Right ventricle myocardium inferior (tissue), 1 donor: ENCODE results near the gene MRC2. TPM values are rescaled to one million over a fixed set of nuclear protein-coding genes. Genes with fewer than 3 reads are reported as not detected.
A peak's percentile ranks its signal among the peaks of the same experiment; 100 is the strongest.

Experiments used
- ATAC-seq: fragments of 200-7000 bp; cut with Tn5 transposase; one replicate; pipeline ENCODE4 v1.9.1; 2020; ENCODE audit warnings: mild to moderate bottlenecking, moderate library complexity
- DNase-seq: peaks from one replicate; pipeline ENCODE4 v3.0.0; 2021; ENCODE audit errors: missing footprints
- intact Hi-C: fragments of 100-400 bp; cut with DNase I; formaldehyde crosslinking; loops from one replicate; pipeline ENCODE4 v1.11.0; 2022
- total RNA-seq: library from RNA; stranded (reverse); fragmentation: NEBNext Ultra II Directional; extraction: Animal tissue kit (Norgen Biotek cat#: 25700); gene quantifications from one replicate; pipeline ENCODE4 v1.2.1, GENCODE V29; 2021
- donor health status: DM: no; HTN: yes; CAD: no; lungs with severe emphysema.

The MRC2 gene
- total RNA-seq, 1 donor from 2014 or later: 33.8 TPM

DNA sequence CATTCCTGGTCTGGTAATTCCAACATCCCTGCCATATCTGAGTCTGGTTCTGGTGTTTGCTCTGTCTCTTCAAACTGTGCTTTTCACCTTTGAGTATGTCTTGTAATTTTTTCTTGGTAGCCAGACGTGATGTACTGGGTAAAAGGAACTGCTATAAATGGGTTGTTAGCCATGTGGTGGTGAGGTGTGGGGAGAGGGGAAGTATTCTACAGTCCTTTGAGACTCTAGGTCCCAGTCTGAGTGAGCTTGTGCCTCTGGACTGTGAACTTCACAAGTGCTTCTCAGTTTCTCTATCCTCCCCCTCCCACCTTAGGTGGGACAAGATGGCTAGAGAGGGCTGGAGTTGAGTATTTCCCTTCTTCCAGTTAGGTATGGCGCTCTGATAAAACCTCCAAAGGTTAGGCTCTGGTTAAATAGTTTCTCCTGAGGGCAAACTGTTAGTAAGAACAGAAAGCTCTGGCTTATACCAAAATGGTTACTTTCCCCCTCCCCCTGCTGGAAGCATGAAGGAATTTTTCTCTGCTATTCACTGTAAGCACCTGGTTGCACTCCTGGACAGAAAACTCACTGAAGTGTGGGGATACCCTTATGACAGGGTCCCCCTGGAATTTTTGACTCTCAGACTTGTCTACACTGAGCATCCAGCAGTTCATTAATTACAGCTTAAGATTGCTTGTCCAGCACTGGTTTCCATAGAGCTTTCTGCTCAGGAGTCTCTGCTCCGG is 92.8 kb downstream of the MRC2 start:
- intact Hi-C loops: no loop called here
- no peak for DNase-seq
- ATAC-seq: no peak

DNA sequence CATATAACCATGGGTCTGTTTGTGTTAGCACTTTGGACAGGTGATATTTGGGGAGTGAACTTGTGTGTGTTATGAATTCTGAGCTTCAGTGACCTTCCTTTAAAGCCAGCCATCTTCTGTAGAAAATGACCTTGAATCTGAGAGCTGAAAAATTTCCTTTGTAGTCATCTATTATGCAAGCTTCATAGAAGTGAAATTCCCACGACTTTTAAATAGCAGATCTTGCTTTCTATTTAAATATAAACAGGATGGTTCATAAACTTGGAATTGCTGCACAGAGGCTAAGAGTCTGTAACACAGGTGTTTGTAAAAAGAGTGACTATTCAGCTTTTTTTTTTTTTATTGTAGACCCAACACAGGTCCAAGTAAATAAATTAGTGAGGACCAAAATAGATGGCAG is 95.2 kb downstream of the MRC2 start:
- DNase-seq (no peak), ATAC-seq (no peak)
- intact Hi-C loops: no loop called here

DNA sequence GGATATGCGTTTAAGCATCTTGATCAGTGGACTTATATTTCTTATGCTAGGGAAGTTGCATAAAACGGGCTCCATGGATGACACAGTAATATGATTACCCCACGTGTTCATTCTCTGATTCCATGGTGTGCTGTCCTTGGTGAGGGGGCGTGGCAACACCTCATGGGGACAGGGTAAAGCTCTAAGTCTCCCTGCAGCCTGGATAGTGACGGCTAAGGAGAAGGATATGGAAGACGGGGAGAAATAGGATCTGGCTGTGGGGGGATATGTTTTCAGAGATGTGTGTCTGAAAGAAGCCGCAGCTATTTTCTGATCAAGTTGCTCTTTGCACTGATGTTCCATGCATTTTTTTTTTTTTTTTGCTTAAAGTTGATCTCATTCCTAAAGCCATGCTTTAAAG is 96.4 kb downstream of the MRC2 start:
- intact Hi-C loops: no loop called here
- ATAC-seq (no peak), DNase-seq (no peak)

DNA sequence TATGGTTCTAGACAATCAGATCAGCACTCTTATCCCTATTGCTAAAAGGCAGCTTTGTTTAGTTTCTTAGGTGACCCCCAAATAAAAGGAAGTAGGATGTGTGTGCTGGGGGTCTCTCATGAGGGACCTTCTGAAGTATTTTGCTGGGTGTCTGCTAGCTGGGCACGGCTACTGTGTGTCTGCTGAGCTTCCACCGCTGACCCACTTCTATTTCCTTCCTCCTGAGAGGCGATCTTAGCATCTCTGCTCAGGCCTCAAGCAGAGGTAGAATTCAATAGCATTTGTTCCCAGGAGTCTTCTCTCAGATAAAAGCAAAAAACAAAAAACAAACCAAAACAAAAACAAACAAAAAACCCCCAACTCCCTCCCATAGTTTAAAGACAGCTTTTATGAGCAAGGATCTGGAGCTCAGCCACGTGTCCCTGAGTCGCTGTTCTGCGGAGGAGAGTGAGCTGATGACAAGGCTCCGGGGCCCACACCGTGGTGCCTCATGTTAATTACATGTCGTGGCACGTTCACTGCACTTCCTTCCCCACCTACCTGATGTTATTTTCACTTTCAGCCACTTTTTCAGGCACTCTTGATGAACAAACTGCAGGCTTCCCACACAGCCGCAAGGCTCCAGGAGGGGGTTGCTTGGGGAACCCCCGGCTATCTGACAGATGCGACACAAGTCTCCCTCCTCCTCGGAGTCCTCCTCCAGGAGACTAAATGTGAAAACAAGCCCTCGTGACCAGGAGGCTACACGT is 97.1 kb downstream of the MRC2 start:
- intact Hi-C loops: no loop called here
- ATAC-seq (no peak), DNase-seq (no peak)

DNA sequence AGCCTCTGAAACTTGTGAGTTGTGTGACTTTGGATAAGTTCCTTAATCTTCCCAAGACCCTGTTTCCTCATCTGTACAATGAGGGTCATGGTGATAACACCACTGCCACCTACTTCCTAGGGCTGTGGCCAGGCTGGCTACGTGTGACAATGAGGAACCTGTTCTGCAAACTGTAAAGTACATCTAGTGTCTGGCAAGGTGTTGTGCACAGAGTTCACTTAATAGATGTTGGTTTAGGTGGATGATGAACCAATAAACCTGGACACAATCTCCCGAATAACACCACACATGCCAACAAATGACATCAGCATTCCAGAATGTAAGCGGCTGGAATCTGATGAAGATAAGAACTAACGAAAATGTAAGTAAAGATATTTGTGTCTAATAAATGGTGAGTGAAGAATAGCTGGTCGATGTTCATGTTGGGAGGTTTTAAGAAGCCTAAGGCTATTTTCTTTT is 98.3 kb downstream of the MRC2 start:
- DNase-seq (no peak), ATAC-seq (no peak)
- intact Hi-C loops: loop anchor here (2.0 kb wide), 1 partner anchor 21 kb away; no protein-coding TSS in a partner anchor

DNA sequence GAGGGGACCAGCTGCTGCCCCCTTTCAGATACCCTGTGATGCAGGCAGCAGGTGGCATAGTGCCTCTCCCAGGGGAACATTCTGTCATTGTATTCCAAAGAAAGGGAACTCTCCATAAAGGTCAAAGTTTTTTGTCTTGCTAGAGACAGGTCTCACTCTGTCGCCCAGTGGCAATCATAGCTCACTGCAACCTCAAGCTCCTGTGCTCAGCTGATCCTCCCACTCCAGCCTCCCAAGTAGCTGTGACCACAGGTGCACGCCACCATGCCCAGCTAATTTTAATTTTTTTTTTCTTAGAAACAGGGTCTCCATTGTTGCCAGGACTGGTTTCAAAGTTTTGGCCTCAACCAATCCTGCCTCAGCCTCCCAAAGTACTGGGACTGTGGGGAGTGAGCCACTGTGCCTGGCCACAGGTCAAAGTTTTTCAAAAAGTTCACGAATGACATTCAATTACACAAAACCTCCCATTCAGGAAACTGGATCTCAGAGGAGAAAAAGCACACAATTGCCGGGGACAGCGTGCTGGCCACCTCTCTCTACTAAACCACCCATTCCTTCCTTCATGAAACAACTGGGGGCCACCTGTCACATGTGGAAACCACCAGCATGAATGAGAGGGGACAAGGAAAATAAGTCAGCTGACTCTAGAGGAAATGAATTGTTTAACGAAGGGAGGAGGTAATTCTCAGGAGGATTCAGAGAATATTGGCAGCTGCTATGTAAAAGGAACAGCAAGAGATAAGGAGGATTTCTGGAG is 100.6 kb downstream of the MRC2 start:
- intact Hi-C loops: loop anchor here (2.0 kb wide), 1 partner anchor 23 kb away; no protein-coding TSS in a partner anchor
- DNase-seq (no peak), ATAC-seq (no peak)

DNA sequence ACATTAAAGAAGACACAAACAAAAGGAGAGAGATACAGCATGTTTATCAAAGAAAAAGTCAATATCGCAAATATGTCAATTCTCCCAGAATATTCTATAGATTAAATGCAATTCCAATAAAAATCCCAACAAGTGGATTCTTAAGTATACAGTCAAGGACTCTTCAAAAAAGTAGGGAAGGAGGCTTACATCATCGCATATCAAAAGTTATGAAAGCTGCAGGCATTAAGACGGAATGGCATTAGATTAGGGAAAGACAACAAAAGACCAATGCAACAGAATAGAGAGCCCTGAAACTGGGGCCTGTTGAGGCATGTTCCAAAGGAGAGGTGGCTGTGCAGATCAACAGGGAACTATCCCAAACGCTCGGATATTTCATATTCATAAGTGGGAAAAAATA is 104.7 kb downstream of the MRC2 start:
- ATAC-seq (no peak), DNase-seq (no peak)
- intact Hi-C loops: no loop called here

DNA sequence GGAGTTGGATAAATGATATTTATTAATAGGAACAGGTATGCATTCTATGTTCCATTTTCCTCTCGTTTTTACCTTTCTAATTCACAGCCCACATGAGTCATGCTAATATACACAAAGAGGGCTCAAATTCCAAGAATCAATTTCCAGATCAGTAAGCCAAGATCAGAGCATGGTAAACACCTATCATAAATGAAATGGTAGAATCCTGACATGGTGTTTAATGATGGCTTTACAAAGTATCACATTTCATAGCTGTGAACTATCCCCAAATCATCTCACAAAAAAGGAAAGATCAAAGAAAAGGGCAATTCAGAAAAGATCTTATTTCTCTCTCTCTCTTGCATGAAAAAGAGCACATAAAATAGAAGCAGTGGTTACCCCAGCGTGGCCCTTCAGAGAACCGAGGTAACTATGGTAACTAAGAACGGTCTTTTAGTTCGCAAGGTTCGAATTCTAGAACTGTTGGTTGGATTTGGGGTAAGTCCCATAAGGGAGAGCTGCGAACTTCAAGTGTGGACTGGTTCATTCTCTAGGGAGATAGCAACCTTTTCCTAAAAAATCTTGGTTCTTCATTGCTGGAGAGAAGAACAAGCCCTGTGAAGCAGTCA is 107.7 kb downstream of the MRC2 start:
- intact Hi-C loops: no loop called here
- DNase-seq (no peak), ATAC-seq (no peak)

DNA sequence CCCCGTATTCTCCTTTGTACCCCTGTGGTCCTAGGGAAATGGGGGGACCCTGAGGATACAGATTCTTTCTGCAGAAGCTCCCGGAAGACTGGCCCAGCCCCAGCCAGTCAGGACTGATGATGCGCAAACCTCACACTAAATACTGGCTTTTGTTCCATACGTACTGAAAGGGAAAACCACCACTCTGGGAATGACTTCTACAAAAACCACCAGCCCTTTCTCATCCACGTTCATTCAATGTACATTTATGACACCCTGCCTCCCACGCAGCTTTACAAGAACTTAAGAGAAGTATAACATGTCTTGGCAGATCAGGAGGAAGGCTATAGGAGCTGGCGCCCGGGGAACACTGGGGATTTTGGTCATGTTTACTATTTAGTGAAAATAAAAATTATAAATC is 110.0 kb downstream of the MRC2 start:
- DNase-seq: no peak
- no peak for ATAC-seq
- intact Hi-C loops: no loop called here

DNA sequence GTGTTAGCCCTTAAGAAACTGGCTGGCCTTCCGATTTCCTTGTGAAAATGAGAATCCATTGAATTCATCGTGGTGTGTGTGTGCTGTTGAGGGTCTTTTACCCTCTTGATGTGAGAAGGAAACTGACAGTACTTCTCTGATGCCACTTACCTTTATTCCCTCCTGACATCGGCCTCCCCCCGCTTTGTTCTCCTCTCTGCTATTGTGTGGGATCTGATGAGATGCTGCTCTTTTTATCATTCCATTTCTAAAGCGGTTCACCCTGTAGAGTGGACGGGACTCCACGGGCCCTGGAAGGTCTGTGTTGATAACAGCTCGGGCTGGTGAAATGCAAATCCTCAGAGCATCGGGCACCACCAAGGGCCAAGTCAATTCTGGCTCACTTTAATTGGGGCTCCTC is 110.8 kb downstream of the MRC2 start:
- ATAC-seq: no peak
- no peak for DNase-seq
- intact Hi-C loops: no loop called here

DNA sequence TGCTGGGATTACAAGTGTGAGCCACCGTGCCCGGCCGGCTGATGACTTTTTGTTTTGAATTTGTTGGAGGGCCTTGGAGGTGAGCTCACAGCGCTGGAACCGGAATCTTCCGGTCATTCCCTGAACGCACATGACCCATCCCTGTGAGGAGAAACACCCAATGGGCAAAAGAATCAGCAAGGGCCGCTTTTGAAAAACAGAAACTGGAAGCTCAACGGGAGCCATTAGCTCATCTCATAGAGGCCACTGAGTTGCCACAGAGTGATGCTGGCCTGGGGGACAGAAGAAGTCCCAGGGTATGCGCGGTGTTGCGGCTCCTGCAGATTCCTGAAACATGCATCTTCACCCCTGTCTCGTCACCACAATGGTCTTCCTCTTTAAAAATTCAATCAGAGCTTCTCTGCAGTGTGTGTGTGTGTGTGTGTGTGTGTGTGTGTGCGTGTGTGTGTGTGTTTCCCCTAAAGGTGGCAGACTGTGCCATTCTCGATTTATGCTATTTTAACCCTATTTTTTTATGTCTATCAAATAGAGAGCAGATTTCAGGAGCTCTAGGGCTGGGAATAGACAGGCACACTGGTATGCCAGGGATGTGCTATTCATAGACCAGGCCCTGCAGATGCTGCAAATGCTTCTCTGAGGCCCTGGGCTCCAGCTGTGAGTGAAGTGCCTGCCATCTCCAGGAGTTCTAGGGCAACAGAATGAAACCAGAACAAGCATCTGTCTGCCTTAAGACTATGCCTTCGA is 112.3 kb downstream of the MRC2 start:
- DNase-seq: no peak

DNA sequence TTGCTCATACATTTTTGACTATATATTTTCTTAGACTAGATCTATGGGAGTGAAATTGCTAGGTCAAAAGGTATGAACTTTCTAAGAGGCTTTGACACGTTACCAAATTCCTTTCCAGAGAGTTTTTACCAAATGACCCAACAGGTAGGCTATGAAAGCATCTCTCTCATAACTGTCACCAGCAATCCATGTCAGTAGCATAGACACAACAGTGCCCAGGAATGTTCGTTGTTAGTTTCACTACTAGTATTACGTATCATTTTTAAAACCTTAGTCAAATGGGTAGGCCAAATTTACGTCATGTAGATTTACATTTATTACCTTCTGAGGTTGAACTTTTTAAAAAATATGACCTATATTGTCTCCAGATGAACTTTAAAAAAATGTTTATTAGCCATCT is 113.8 kb downstream of the MRC2 start:
- DNase-seq (no peak), ATAC-seq (no peak)
- intact Hi-C loops: no loop called here

More for the DNA sequence above, 112.3 kb downstream of the MRC2 start:
- intact Hi-C loops: no loop called here
- ATAC-seq: peak; percentile 62

Other genes with a start within 250 kb of the MRC2 start
- not detected for gene EFCAB3, start 247.1 kb upstream of the MRC2 start, total RNA-seq
- gene METTL2A, start 203.8 kb upstream of the MRC2 start, total RNA-seq: 15.0 TPM
- 29.1 TPM for gene TLK2, start 148.8 kb upstream of the MRC2 start, total RNA-seq
- not detected for gene MARCHF10, start 180.6 kb downstream of the MRC2 start, total RNA-seq